ENCODE data around the gene NHSL1. TPM values are rescaled to one million over a fixed set of nuclear protein-coding genes. Genes with fewer than 3 reads are reported as not detected.

Gene NHSL1
- total and polyA plus RNA-seq, 4 donors, result 19.6 to 31.3 (median 26.2) TPM

- no peak overlapping the region for H3K27ac ChIP-seq (ENCODE audit: low read depth, low read length)
- no peak overlapping the region for H3K4me3 ChIP-seq (ENCODE audit: low read depth, low read length)
- no peaks in the 10 kb centered on the region for H3K27me3 ChIP-seq (ENCODE audit: control insufficient read depth, insufficient read depth, low read length)
- WGBS (ENCODE audit: insufficient coverage), result 85% methylated on average over 5 of the region's 5 CpGs
- no peaks in the 10 kb centered on the region for H3K9me3 ChIP-seq (ENCODE audit: control insufficient read depth, insufficient read depth, low read length)
- peaks cover 15% of the 10 kb centered on the region for H3K36me3 ChIP-seq (ENCODE audit: control insufficient read depth, insufficient read depth, low read length)
- no peak for DNase-seq (ENCODE audit: low read depth in 4 of 6, low spot score in 6 of 6)
- H3K4me1 ChIP-seq (ENCODE audit: control insufficient read depth, insufficient read depth, low read length), result no peaks in the 10 kb centered on the region
These were observed 84.2 kb downstream of the NHSL1 start for GRCh38 chr6:138415125-138415524.

GRCh38 chr6:138410972-138411880 is 88.1 kb downstream of the NHSL1 start:
- H3K36me3 ChIP-seq (ENCODE audit: control insufficient read depth, insufficient read depth, low read length), result peaks cover 22% of the 10 kb centered on the region
- no peak overlapping the region for H3K4me3 ChIP-seq (ENCODE audit: low read depth, low read length)
- no peak for DNase-seq (ENCODE audit: low read depth in 4 of 6, low spot score in 6 of 6)
- no peak overlapping the region for H3K27ac ChIP-seq (ENCODE audit: low read depth, low read length)
- H3K9me3 ChIP-seq (ENCODE audit: control insufficient read depth, insufficient read depth, low read length), result no peaks in the 10 kb centered on the region
- H3K4me1 ChIP-seq (ENCODE audit: control insufficient read depth, insufficient read depth, low read length), result no peaks in the 10 kb centered on the region
- WGBS (ENCODE audit: insufficient coverage), result 89% methylated on average over 5 of the region's 6 CpGs
- no peaks in the 10 kb centered on the region for H3K27me3 ChIP-seq (ENCODE audit: control insufficient read depth, insufficient read depth, low read length)

GRCh38 chr6:138410048-138410735 is 89.1 kb downstream of the NHSL1 start:
- Histone ChIP-seq H3K9me3 (ENCODE audit: control insufficient read depth, insufficient read depth, low read length) (no peaks in the 10 kb centered on the region), H3K36me3 (ENCODE audit: control insufficient read depth, insufficient read depth, low read length) (peaks cover 20% of the 10 kb centered on the region), H3K27ac (ENCODE audit: low read depth, low read length) (no peak overlapping the region), H3K4me3 (ENCODE audit: low read depth, low read length) (no peak overlapping the region), H3K4me1 (ENCODE audit: control insufficient read depth, insufficient read depth, low read length) (no peaks in the 10 kb centered on the region), H3K27me3 (ENCODE audit: control insufficient read depth, insufficient read depth, low read length) (no peaks in the 10 kb centered on the region)
- DNase-seq (ENCODE audit: low read depth in 4 of 6, low spot score in 6 of 6), result no peak
- WGBS (ENCODE audit: insufficient coverage), result 100% methylated on average over 1 of the region's 8 CpGs

GRCh38 chr6:138406443-138406842 is 92.9 kb downstream of the NHSL1 start:
- Histone ChIP-seq H3K9me3 (ENCODE audit: control insufficient read depth, insufficient read depth, low read length) (no peaks in the 10 kb centered on the region), H3K36me3 (ENCODE audit: control insufficient read depth, insufficient read depth, low read length) (peaks cover 7% of the 10 kb centered on the region), H3K27ac (ENCODE audit: low read depth, low read length) (no peak overlapping the region), H3K4me1 (ENCODE audit: control insufficient read depth, insufficient read depth, low read length) (peaks cover 15% of the 10 kb centered on the region), H3K4me3 (ENCODE audit: low read depth, low read length) (no peak overlapping the region), H3K27me3 (ENCODE audit: control insufficient read depth, insufficient read depth, low read length) (no peaks in the 10 kb centered on the region)
- whole genome bisulfite sequencing (ENCODE audit: insufficient coverage), result no CpG with 5 or more reads among the region's 2 CpGs
- no peak for DNase-seq (ENCODE audit: low read depth in 4 of 6, low spot score in 6 of 6)

GRCh38 chr6:138405816-138406413 is 93.4 kb downstream of the NHSL1 start:
- Histone ChIP-seq H3K4me1 (ENCODE audit: control insufficient read depth, insufficient read depth, low read length) (peaks cover 15% of the 10 kb centered on the region), H3K36me3 (ENCODE audit: control insufficient read depth, insufficient read depth, low read length) (peaks cover 7% of the 10 kb centered on the region), H3K27ac (ENCODE audit: low read depth, low read length) (no peak overlapping the region)

GRCh38 chr6:138404666-138405337 is 94.5 kb downstream of the NHSL1 start:
- Histone ChIP-seq H3K9me3 (ENCODE audit: control insufficient read depth, insufficient read depth, low read length) (no peaks in the 10 kb centered on the region), H3K27ac (ENCODE audit: low read depth, low read length) (no peak overlapping the region), H3K27me3 (ENCODE audit: control insufficient read depth, insufficient read depth, low read length) (no peaks in the 10 kb centered on the region), H3K4me1 (ENCODE audit: control insufficient read depth, insufficient read depth, low read length) (peaks cover 15% of the 10 kb centered on the region), H3K36me3 (ENCODE audit: control insufficient read depth, insufficient read depth, low read length) (peaks cover 7% of the 10 kb centered on the region), H3K4me3 (ENCODE audit: low read depth, low read length) (peak overlapping the region; percentile 60)
- 6% methylated on average over 21 of the region's 35 CpGs for WGBS (ENCODE audit: insufficient coverage)
- DNase-seq (ENCODE audit: low read depth in 4 of 6, low spot score in 6 of 6), result peak in 2 of 6 donors; percentile 16 to 26

More at GRCh38 chr6:138405816-138406413, 93.4 kb downstream of the NHSL1 start:
- no peaks in the 10 kb centered on the region for H3K27me3 ChIP-seq (ENCODE audit: control insufficient read depth, insufficient read depth, low read length)
- no peaks in the 10 kb centered on the region for H3K9me3 ChIP-seq (ENCODE audit: control insufficient read depth, insufficient read depth, low read length)
- no peak overlapping the region for H3K4me3 ChIP-seq (ENCODE audit: low read depth, low read length)
- DNase-seq (ENCODE audit: low read depth in 4 of 6, low spot score in 6 of 6), result peak in 1 of 6 donors; percentile 17
- WGBS (ENCODE audit: insufficient coverage), result no CpG with 5 or more reads among the region's 5 CpGs

- WGBS (ENCODE audit: insufficient coverage), result under 1% methylated on average over 82 of the region's 92 CpGs
- H3K4me3 ChIP-seq (ENCODE audit: low read depth, low read length), result peak within 1 kb of the TSS; percentile 60
- DNase-seq (ENCODE audit: low read depth in 4 of 6, low spot score in 6 of 6), result peak in 5 of 6 donors; percentile 57 to 93 (median 73)
- H3K9me3 ChIP-seq (ENCODE audit: control insufficient read depth, insufficient read depth, low read length), result no peaks in the 10 kb centered on the region
- H3K27ac ChIP-seq (ENCODE audit: low read depth, low read length), result no peak within 1 kb of the TSS
- no peaks in the 10 kb centered on the region for H3K27me3 ChIP-seq (ENCODE audit: control insufficient read depth, insufficient read depth, low read length)
- H3K4me1 ChIP-seq (ENCODE audit: control insufficient read depth, insufficient read depth, low read length), result peaks cover 15% of the 10 kb centered on the region
- H3K36me3 ChIP-seq (ENCODE audit: control insufficient read depth, insufficient read depth, low read length), result peaks cover 7% of the 10 kb centered on the region
These were observed 95.3 kb downstream of the NHSL1 start, which contains the start of gene HEBP2 for GRCh38 chr6:138403801-138404665. Gene HEBP2 (plus strand): TSS chr6:138404223. CDS start chr6:138404496, 273 bp downstream.

- WGBS (ENCODE audit: insufficient coverage), result under 1% methylated on average over 30 of the region's 30 CpGs
- H3K4me3 ChIP-seq (ENCODE audit: low read depth, low read length), result peak overlapping the region; percentile 59
- H3K4me1 ChIP-seq (ENCODE audit: control insufficient read depth, insufficient read depth, low read length), result peaks cover 15% of the 10 kb centered on the region
These were observed 95.9 kb downstream of the NHSL1 start for GRCh38 chr6:138403324-138403800.

More at GRCh38 chr6:138403324-138403800, 95.9 kb downstream of the NHSL1 start:
- peaks cover 7% of the 10 kb centered on the region for H3K36me3 ChIP-seq (ENCODE audit: control insufficient read depth, insufficient read depth, low read length)
- DNase-seq (ENCODE audit: low read depth in 4 of 6, low spot score in 6 of 6), result peak in 3 of 6 donors; percentile 9 to 66 (median 39)
- H3K27ac ChIP-seq (ENCODE audit: low read depth, low read length), result no peak overlapping the region
- no peaks in the 10 kb centered on the region for H3K27me3 ChIP-seq (ENCODE audit: control insufficient read depth, insufficient read depth, low read length)
- H3K9me3 ChIP-seq (ENCODE audit: control insufficient read depth, insufficient read depth, low read length), result no peaks in the 10 kb centered on the region

Data from spinal cord (tissue), 10 donors.